Measurements from ENCODE around the gene PLEKHN1.

Gene PLEKHN1

DNA sequence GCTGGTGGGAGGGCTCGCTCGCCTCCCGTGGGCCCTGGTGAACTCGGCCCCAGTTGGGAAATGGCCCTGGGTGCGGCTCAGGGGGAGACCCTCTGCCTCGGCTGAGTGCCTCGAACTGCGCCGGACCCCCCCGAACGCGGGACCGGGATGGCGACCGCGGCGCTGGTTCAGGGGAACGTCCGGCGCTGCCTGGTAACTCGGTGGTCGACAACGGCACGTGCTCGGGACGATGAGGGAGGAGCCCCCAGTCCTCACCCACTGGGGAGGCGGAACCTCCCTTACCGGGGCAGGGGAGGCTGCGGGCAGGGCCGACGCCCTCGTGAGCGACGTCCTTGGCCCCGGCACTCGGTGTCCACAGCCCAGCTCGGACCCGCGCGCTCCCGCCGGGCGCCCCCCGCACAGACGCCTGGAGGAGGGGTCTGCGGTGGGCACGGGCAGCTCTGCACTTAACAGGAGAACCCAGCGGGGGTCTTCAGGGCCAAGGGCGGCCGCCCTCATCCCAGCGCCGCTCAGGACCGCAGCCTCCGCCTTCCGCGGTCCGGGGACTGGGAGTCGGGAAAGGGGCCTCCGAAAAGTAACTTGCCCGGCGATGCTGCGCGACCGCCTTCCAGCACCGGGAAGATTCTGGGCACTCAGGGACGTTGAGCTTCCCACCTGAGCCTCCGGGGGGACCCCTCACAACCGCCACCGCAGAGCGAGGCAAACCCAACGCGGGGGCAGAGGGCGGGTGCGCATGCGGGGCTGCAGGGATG, 31.9 kb downstream of the PLEKHN1 start:
- no peak for TF ChIP-seq CTCF (IDR thresholded peaks at IDR 0.05; ENCODE audit: low read depth, low read length)
- no peak for DNase-seq (ENCODE audit: extremely low read depth, low read depth)

GRCh38 chr1:998745-998994, 32.4 kb downstream of the PLEKHN1 start:
- no peak for TF ChIP-seq CTCF (IDR thresholded peaks at IDR 0.05; ENCODE audit: low read depth, low read length)

GRCh38 chr1:998995-999724, 32.9 kb downstream of the PLEKHN1 start:
- TF ChIP-seq CTCF (IDR thresholded peaks at IDR 0.05; ENCODE audit: low read depth, low read length) = no peak
- DNase-seq (ENCODE audit: extremely low read depth, low read depth) = no peak

More at GRCh38 chr1:998745-998994, 32.4 kb downstream of the PLEKHN1 start:
- DNase-seq (ENCODE audit: extremely low read depth, low read depth) = no peak

DNA sequence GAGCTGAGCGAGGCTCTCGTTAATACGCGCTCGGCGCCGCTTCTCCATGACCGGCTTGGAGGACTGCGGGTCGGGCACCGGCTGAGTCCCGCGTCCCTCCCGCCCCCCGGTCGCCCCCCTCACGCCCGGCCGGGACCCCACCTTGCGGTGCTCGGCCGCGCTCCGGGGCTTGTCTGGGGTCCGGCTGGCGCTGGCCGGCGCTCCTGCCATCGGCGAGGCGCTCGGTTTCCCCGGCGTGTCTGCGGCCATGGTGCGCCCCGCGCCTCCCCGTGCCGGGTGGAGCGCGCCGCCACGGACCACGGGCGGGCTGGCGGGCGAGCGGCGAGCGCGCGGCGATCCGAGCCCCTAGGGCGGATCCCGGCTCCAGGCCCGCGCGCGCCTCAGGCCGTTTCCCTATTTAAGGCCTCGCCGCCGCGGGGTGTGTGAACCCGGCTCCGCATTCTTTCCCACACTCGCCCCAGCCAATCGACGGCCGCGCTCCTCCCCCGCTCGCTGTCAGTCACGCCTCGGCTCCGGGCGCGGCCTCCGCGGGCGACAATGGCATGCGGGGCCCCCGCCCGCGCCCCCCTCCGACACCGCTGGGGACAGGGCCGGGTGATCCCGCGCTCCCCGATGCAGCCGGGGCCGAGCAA, 33.6 kb downstream of the PLEKHN1 start, which contains the start of gene HES4:
TSS of gene HES4 (minus strand) at position 373 of the 632 bp plus-strand sequence. CDS start at position 249, 124 bp downstream.
- no peak for TF ChIP-seq CTCF (IDR thresholded peaks at IDR 0.05; ENCODE audit: low read depth, low read length)
- DNase-seq (ENCODE audit: extremely low read depth, low read depth) = peak; percentile 81

DNA sequence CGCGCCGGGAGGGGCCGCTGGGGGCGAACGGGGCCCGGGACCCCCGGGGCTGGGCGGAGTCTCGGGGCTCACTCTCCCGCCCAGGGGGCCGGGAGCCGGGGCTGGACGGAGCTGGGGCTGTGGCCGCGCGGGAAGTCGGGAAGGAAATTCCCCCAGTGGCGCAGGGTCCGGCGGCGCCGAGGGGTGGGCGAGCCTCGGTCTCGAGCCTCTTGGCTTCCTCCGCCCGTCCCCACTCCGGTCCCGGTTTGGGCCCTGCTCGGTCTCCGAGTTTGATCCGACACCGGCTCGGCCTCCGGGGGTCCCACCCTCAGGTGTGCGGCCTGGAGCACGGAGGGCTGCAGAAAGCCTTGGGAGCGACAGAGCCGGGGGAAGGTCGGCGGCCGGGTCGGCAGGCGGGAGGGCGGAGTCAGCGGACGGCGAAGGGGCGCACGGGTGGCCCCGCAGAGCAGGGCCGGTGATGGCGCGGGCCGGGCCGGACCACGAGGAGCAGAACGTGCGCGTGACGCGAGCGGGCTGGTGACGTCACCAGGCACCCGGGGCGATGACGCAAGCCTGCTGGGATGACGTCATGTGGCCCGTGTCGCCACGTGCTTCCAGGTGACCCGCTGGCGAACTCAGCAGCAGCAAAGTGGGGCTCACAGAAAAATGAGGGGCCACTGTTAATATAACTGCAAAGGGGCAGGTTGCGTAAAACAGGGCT, 34.2 kb downstream of the PLEKHN1 start:
- no peak for TF ChIP-seq CTCF (IDR thresholded peaks at IDR 0.05; ENCODE audit: low read depth, low read length)
- DNase-seq (ENCODE audit: extremely low read depth, low read depth) = no peak

DNA sequence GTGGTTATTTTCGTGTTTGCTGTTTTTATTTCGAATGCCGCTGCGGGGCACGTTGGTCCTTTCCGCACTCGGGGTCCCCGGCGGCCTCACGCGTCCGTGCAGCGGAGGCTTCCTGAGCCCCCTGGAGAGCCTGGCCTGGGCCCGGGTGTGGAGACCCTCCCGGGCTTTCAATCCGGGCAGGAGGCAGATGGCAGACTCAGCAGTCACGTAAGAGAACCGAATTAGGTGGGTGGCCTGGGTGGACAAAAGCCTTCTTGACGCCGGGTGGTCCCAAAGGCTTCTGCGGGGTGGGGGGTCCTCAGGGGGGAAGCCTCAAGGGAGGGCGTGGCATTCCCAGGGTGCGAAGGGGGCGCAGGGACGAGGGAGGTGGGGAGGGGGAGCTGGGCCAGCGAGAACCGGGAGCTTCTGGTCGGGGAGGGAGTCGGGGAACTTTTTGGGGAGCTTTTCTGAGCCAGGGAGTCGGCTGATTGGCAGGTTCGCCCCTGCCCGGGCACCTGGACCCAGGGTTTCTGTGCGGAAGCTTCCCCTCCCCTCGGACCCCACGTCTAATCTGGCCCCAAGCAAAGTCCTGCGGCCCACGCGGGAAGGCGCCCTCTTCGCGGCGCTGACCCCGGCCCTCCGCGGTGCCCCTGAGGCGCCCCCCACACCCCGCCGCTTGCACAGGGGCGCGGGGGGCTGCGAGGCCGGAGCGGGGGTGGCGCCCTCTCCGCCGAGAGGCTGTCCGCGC, 34.9 kb downstream of the PLEKHN1 start:
- no peak for TF ChIP-seq CTCF (IDR thresholded peaks at IDR 0.05; ENCODE audit: low read depth, low read length)
- DNase-seq (ENCODE audit: extremely low read depth, low read depth) = no peak
